ENCODE data around the gene PDLIM4.

- no peak for TF ChIP-seq CTCF (IDR thresholded peaks at IDR 0.05)
- no peak for TF ChIP-seq POLR2A (IDR thresholded peaks at IDR 0.05)
These were observed 11.9 kb upstream of the PDLIM4 start for GRCh38 chr5:132245593-132245992.
